ENCODE measurements around the gene OLIG3. TPM values are rescaled to one million over a fixed set of nuclear protein-coding genes. Genes with fewer than 3 reads are reported as not detected.

OLIG3 gene
- not detected in 5 replicates for total RNA-seq (2022; extraction: Qiagen RNA extraction)

GRCh38 chr6:137494281-137494987 lies at the start of gene OLIG3:
TSS of gene OLIG3 (minus strand) at chr6:137494394. CDS start at chr6:137494170, 224 bp downstream.

All from A549 treated with Mapracorat at 1 μM for 4 hours (cell line).